Measurements from ENCODE around the gene MYRIP. TPM values are rescaled to one million over a fixed set of nuclear protein-coding genes. Genes with fewer than 3 reads are reported as not detected.
"Not testable (repeated sequence)": the region's sequence is repeated elsewhere in the genome, so short reads cannot be mapped to it uniquely, and the experiment has no call there.

The MYRIP gene
- polyA plus RNA-seq, 1 experiment = not detected

- H3K4me3 ChIP-seq (ENCODE audit: low read depth, low read length) = no peak overlapping the region
- ChIA-PET CTCF (no interaction called here), POLR2A (no interaction called here)
- H3K27me3 ChIP-seq (ENCODE audit: control insufficient read depth, insufficient read depth, low read length) = no peaks in the 10 kb centered on the region
- H3K27ac ChIP-seq (ENCODE audit: low read depth, low read length) = no peak overlapping the region
- no peak for DNase-seq (ENCODE audit: low read depth, low spot score)
- peaks cover 13% of the 10 kb centered on the region; the same call in 1 of the 2 replicates for H3K9me3 ChIP-seq (ENCODE audit: control insufficient read depth, insufficient read depth, low read length)
- no peak for TF ChIP-seq CTCF (IDR thresholded peaks at IDR 0.05; ENCODE audit: low read depth, low read length)
These were observed 213.0 kb downstream of the MYRIP start for GRCh38 chr3:40022297-40022827.

GRCh38 chr3:40024526-40024925 is 215.1 kb downstream of the MYRIP start:
- Histone ChIP-seq H3K27me3 (ENCODE audit: control insufficient read depth, insufficient read depth, low read length) (no peaks in the 10 kb centered on the region), H3K27ac (ENCODE audit: low read depth, low read length) (no peak overlapping the region), H3K4me3 (ENCODE audit: low read depth, low read length) (no peak overlapping the region), H3K9me3 (ENCODE audit: control insufficient read depth, insufficient read depth, low read length) (peaks cover 11% of the 10 kb centered on the region; the same call in 1 of the 2 replicates)
- ChIA-PET POLR2A (no interaction called here), CTCF (interaction anchor here (0.8 kb wide), 1 partner anchor 292 kb away, joined by 3 read pairs; no protein-coding TSS in a partner anchor)
- DNase-seq (ENCODE audit: low read depth, low spot score) = no peak
- TF ChIP-seq CTCF (IDR thresholded peaks at IDR 0.05; ENCODE audit: low read depth, low read length) = no peak

GRCh38 chr3:40025892-40026291 is 216.5 kb downstream of the MYRIP start:
- POLR2A ChIA-PET; H3K27ac ChIP-seq (ENCODE audit: low read depth, low read length); CTCF ChIA-PET; H3K27me3 ChIP-seq (ENCODE audit: control insufficient read depth, insufficient read depth, low read length); DNase-seq (ENCODE audit: low read depth, low spot score); H3K4me3 ChIP-seq (ENCODE audit: low read depth, low read length): not testable (repeated sequence)
- peaks cover 11% of the 10 kb centered on the region; the same call in 1 of the 2 replicates for H3K9me3 ChIP-seq (ENCODE audit: control insufficient read depth, insufficient read depth, low read length)

GRCh38 chr3:40035177-40035576 is 225.8 kb downstream of the MYRIP start:
- no peaks in the 10 kb centered on the region for H3K9me3 ChIP-seq (ENCODE audit: control insufficient read depth, insufficient read depth, low read length)
- H3K27me3 ChIP-seq (ENCODE audit: control insufficient read depth, insufficient read depth, low read length) = no peaks in the 10 kb centered on the region
- TF ChIP-seq CTCF (IDR thresholded peaks at IDR 0.05; ENCODE audit: low read depth, low read length) = no peak
- no peak for DNase-seq (ENCODE audit: low read depth, low spot score)
- ChIA-PET CTCF (no interaction called here), POLR2A (no interaction called here)
- no peak overlapping the region for H3K4me3 ChIP-seq (ENCODE audit: low read depth, low read length)
- H3K27ac ChIP-seq (ENCODE audit: low read depth, low read length) = no peak overlapping the region

GRCh38 chr3:40037582-40037981 is 228.2 kb downstream of the MYRIP start:
- H3K4me3 ChIP-seq (ENCODE audit: low read depth, low read length) = no peak overlapping the region
- no peaks in the 10 kb centered on the region for H3K27me3 ChIP-seq (ENCODE audit: control insufficient read depth, insufficient read depth, low read length)
- no peak overlapping the region for H3K27ac ChIP-seq (ENCODE audit: low read depth, low read length)
- no peak for TF ChIP-seq CTCF (IDR thresholded peaks at IDR 0.05; ENCODE audit: low read depth, low read length)
- DNase-seq (ENCODE audit: low read depth, low spot score) = no peak
- CTCF ChIA-PET = no interaction called here
- H3K9me3 ChIP-seq (ENCODE audit: control insufficient read depth, insufficient read depth, low read length) = no peaks in the 10 kb centered on the region
- POLR2A ChIA-PET = no interaction called here
